H1 (cell line): ENCODE results near the gene FMNL1. TPM values are rescaled to one million over a fixed set of nuclear protein-coding genes. Genes with fewer than 3 reads are reported as not detected.

Experiments
- ASH2L ChIP-seq: fragments of 200-600, 300-600 bp; sonication (generic); IDR thresholded peaks from one replicate; pipeline ENCODE4 v1.7.1; 2017; ENCODE audit warnings: low read length
- BACH1 ChIP-seq: IDR thresholded peaks from 2 replicates; pipeline ENCODE4 v1.6.1; 2012; ENCODE audit warnings: low read length, improper control_type of control experiment
- CBX8 ChIP-seq: fragments of 300-800, 300-1000 bp; sonication (generic); IDR thresholded peaks from 2 replicates; pipeline ENCODE4 v1.7.1; 2016; ENCODE audit warnings: low read depth, low read length, borderline replicate concordance
- CEBPB ChIP-seq: IDR thresholded peaks from 2 replicates; pipeline ENCODE4 v1.6.1; 2012; ENCODE audit warnings: low read depth, low read length
- CHD1 ChIP-seq: IDR thresholded peaks from 2 replicates; pipeline ENCODE4 v1.6.1; 2012; ENCODE audit warnings: low read depth, low read length, improper control_type of control experiment
- EGR1 ChIP-seq: IDR thresholded peaks from 2 replicates; pipeline ENCODE4 v1.6.1; 2011; ENCODE audit warnings: low read depth, low read length, borderline replicate concordance
- EZH2 ChIP-seq: fragments of 200-600 bp; sonication (generic); IDR thresholded peaks from 2 replicates; pipeline ENCODE4 v1.7.1; 2012; ENCODE audit warnings: low read depth, mild to moderate bottlenecking, moderate library complexity, low read length, inconsistent platforms; ENCODE audit not compliant: severe bottlenecking
- GABPA ChIP-seq: IDR thresholded peaks from 2 replicates; pipeline ENCODE4 v1.6.1; 2011; ENCODE audit warnings: mild to moderate bottlenecking, low read length, moderate library complexity, borderline replicate concordance; ENCODE audit not compliant: insufficient read depth
- KDM1A ChIP-seq: fragments of 200-600, 300-600 bp; sonication (generic); IDR thresholded peaks from 2 replicates; pipeline ENCODE4 v1.7.1; 2016; ENCODE audit warnings: mild to moderate bottlenecking, low read length, borderline replicate concordance
- NANOG ChIP-seq: IDR thresholded peaks from 2 replicates; pipeline ENCODE4 v1.6.1; 2011; ENCODE audit warnings: low read length, low read depth, mild to moderate bottlenecking, inconsistent platforms; ENCODE audit not compliant: insufficient read depth, poor library complexity, severe bottlenecking
- NRF1 ChIP-seq: IDR thresholded peaks from 2 replicates; pipeline ENCODE4 v1.6.1; 2011; ENCODE audit warnings: mild to moderate bottlenecking, low read depth, low read length, improper control_type of control experiment
- POU5F1 ChIP-seq: IDR thresholded peaks from 2 replicates; pipeline ENCODE4 v1.6.1; 2011; ENCODE audit warnings: low read depth, mild to moderate bottlenecking, low read length, moderate library complexity
- TAF7 ChIP-seq: optimal IDR thresholded peaks from 2 replicates; pipeline ENCODE3; 2011; ENCODE audit warnings: low read depth, mild to moderate bottlenecking, inconsistent platforms, low read length, moderate library complexity, borderline replicate concordance
- polyA plus RNA-seq, 7 experiments: library from polyadenylated mRNA; depleted of rRNA in 3 of 7; stranded (reverse) in 5 of 7; unstranded in 2 of 7; fragments of >200 nt in 5 of 7; fragments of 200-250 nt in 2 of 7; gene quantifications; 1 replicate in 5 of 7; 2 replicates in 1 of 7; 4 replicates in 1 of 7; pipeline versions ENCODE4 v1.2.1 to v1.2.3, GENCODE V29; 2011 to 2013; ENCODE audit warnings: missing spikeins in 2 of 7, mixed read lengths in 2 of 7
- total RNA-seq: library from RNA; stranded (reverse); fragmentation: NEBNext Ultra II Directional; extraction: Animal tissue kit (Norgen Biotek cat#: 25700); gene quantifications from 2 replicates; pipeline ENCODE4 v1.2.1, GENCODE V29; 2021
- TF ChIP-seq, protein P1 (sequence below): IDR thresholded peaks from 2 replicates; pipeline ENCODE4 v1.6.1; 2012; ENCODE audit warnings: inconsistent platforms

The FMNL1 gene
- total and polyA plus RNA-seq, 2 of the 8 experiments (the other 6 are each of a cell fraction or from before 2014, with no cell fraction given) = 2.5 to 8.6 TPM

DNA sequence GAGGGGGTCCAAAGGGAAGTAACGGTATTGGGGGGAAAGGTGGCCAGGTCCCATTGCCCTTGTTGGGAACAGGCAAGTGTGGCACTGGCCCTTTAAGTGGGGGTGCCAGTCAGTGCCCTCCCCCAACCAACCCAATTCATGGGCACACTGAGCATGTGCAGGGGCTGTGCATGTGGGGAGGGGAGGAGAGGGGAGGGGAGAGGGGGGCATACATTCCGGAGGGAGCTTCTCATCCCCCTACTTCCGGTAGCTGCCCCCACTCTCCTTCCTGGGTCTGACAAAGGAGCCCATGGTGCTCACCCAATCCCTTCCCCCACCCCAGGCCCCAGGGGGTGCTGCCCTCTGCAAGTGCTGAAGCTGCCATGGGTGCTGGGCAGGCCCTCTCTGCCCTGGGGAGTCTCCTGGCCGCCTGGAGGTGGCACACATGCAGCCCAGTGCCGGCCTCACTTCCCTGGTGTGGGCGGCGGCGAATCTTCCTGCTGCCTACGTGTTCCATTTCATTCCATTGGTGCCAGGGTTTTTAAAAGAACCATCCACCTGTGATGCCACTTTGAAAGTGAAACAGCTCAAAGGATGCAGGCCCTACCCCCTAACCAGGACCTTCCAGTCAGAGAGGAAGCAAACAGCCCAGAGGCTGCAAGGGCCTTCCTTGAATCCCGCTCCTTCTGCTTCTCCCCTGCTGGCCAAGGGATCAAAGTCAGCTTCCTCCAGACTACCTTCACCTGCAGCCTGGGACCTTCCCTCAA, 49.0 kb upstream of the FMNL1 start (continued):
- TF ChIP-seq CBX8 = no peak
- TF ChIP-seq GABPA = peak; percentile 16; the same call in 1 of the 2 replicates
- no peak for TF ChIP-seq EGR1
- no peak for TF ChIP-seq CEBPB
- TF ChIP-seq CHD1 = no peak
- no peak for TF ChIP-seq EZH2
- TF ChIP-seq NANOG = no peak
- TF ChIP-seq, protein P1, sequence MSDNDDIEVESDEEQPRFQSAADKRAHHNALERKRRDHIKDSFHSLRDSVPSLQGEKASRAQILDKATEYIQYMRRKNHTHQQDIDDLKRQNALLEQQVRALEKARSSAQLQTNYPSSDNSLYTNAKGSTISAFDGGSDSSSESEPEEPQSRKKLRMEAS = 0 out of 2 replicates have a peak, but pooled peaks have one; percentile 21
- no peak for TF ChIP-seq KDM1A
- TF ChIP-seq NRF1 = peak; percentile 33; the same call in 1 of the 2 replicates
- TF ChIP-seq ASH2L = peak; percentile 58
- no peak for TF ChIP-seq BACH1
- no peak for TF ChIP-seq POU5F1
- TF ChIP-seq TAF7 = no peak
